GM20000 (cell line): ENCODE measurements around the gene TMEM269.

Source experiments
- DNase-seq: peaks from one replicate; pipeline ENCODE4 v3.0.0; 2012; ENCODE audit warnings: low spot score
- CTCF ChIP-seq: IDR thresholded peaks from 2 replicates; pipeline ENCODE4 v1.5.1; 2012; ENCODE audit warnings: mild to moderate bottlenecking, control low read depth; ENCODE audit errors: extremely low read depth, missing control alignments

Gene TMEM269

GRCh38 chr1:42767510-42768000, 17.2 kb upstream of the TMEM269 start:
- TF ChIP-seq CTCF = no peak
- no peak for DNase-seq

GRCh38 chr1:42768172-42768571, 16.6 kb upstream of the TMEM269 start:
- no peak for DNase-seq
- TF ChIP-seq CTCF = no peak

GRCh38 chr1:42769811-42770210, 15.0 kb upstream of the TMEM269 start:
- no peak for DNase-seq
- no peak for TF ChIP-seq CTCF

GRCh38 chr1:42773420-42773819, 11.4 kb upstream of the TMEM269 start:
- no peak for TF ChIP-seq CTCF
- no peak for DNase-seq

- DNase-seq = no peak
- TF ChIP-seq CTCF = no peak
These were observed 9.8 kb upstream of the TMEM269 start for GRCh38 chr1:42774928-42775526.

GRCh38 chr1:42776502-42776901, 8.3 kb upstream of the TMEM269 start:
- no peak for TF ChIP-seq CTCF
- no peak for DNase-seq

GRCh38 chr1:42777852-42778251, 6.9 kb upstream of the TMEM269 start:
- peak; percentile 16 for TF ChIP-seq CTCF
- DNase-seq = peak; percentile 61
